Measurements from ENCODE around the gene GRK6. TPM values are rescaled to one million over a fixed set of nuclear protein-coding genes. Genes with fewer than 3 reads are reported as not detected.

The GRK6 gene
- total and polyA plus RNA-seq, 9 of the 15 experiments (the other 6 are each of a cell fraction or from before 2014, with no cell fraction given): 0.63 to 122 (median 44.5) TPM

- TF ChIP-seq CEBPZ (IDR thresholded peaks at IDR 0.05; ENCODE audit: borderline replicate concordance, low read depth, low read length) (no peak), ZNF395 (CRISPR knock-in tag; IDR thresholded peaks at IDR 0.05) (no peak), ZC3H4 (CRISPR knock-in tag; IDR thresholded peaks at IDR 0.05; ENCODE audit: borderline replicate concordance) (no peak), MAFF (IDR thresholded peaks at IDR 0.05; ENCODE audit: low read length) (no peak), SRSF1 (IDR thresholded peaks at IDR 0.05; ENCODE audit: low read depth, low read length) (no peak), HNRNPH1 (optimal IDR thresholded peaks at IDR 0.05; ENCODE audit: low read depth, low read length) (no peak), CTCFL (IDR thresholded peaks at IDR 0.05; ENCODE audit: borderline replicate concordance, insufficient read depth, low read depth, low read length, poor library complexity, severe bottlenecking) (peak; percentile 99), ZNF695 (CRISPR knock-in tag; IDR thresholded peaks at IDR 0.05) (no peak), ZSCAN29 (IDR thresholded peaks at IDR 0.05) (no peak), STAT6 (CRISPR knock-in tag; IDR thresholded peaks at IDR 0.05) (no peak; the same call in 1 of the 2 replicates), ZNF197 (CRISPR knock-in tag; IDR thresholded peaks at IDR 0.05; ENCODE audit: low read depth) (no peak), EHMT2 (IDR thresholded peaks at IDR 0.05) (no peak), L3MBTL2 (IDR thresholded peaks at IDR 0.05) (peak; percentile 93), MXD1 (CRISPR knock-in tag; IDR thresholded peaks at IDR 0.05; ENCODE audit: borderline replicate concordance, poor library complexity, severe bottlenecking) (peak; percentile 60), ETV5 (CRISPR knock-in tag; IDR thresholded peaks at IDR 0.05; ENCODE audit: low read depth) (peak; percentile 99)
These were observed 28.7 kb downstream of the GRK6 start (continued) for GRCh38 chr5:177455036-177455660.

Measured in K562 (cell line).